Frontal cortex (tissue), 4 donors: ENCODE measurements around the gene SMYD3. TPM values are rescaled to one million over a fixed set of nuclear protein-coding genes. Genes with fewer than 3 reads are reported as not detected.

ENCODE experiments used
- DNase-seq, 2 donors: peaks; one replicate each; pipeline ENCODE4 v3.0.0; 2012; ENCODE audit warnings: low spot score in 2 of 2
- FAIRE-seq: peaks from 2 replicates; lab custom pipeline; 2012; peaks lifted over from hg19 to GRCh38; lab: Jason Lieb, UNC
- total RNA-seq: library from RNA; depleted of rRNA; stranded (reverse); fragments of >200 nt; gene quantifications from one replicate; pipeline ENCODE4 v1.2.3, GENCODE V29; 2014
- donor health status: control.
- donor health status: control.
- donor health status: control.

SMYD3 gene
- total RNA-seq, 1 donor from 2014 or later = 32.2 TPM

DNA sequence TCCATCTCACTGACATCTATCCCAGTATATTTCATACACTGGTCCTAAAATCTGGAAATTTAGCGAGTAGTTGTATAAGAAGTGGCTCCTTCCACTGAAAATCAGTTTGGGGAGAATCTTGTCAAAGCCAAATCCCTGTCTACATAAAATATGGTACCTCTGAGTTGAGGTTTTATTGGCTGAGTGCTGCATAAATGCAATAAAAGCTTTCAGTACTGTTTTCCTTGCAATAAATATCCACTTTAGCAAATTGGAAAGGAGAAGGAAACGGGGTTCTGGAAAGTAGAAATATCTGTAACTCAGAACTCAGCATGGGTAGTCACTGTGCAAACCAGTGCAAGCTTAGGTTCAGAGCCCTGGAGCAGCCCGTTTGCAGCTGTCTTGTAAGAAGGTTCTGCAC, 580.2 kb downstream of the SMYD3 start:
- no peak for DNase-seq
- FAIRE-seq = no peak

DNA sequence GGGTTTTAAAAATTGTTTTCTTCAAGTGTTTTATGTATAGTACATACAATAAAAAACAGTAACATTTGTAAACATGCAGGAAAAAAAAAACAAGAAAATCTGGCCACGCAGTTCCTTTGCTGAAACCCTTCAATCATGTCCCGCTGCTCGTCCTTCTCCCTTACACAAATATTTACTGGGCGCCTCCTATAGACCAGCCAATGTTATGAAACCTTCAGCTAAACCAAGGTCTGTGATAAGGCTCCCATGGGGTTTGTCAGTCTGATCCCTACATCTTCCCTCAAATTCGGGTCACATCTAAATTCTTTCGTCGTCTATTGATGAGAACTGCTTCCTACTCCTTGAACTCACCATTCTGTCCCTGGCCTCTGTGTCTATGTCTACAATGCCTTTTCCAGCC, 583.9 kb downstream of the SMYD3 start:
- DNase-seq (no peak), FAIRE-seq (no peak)

DNA sequence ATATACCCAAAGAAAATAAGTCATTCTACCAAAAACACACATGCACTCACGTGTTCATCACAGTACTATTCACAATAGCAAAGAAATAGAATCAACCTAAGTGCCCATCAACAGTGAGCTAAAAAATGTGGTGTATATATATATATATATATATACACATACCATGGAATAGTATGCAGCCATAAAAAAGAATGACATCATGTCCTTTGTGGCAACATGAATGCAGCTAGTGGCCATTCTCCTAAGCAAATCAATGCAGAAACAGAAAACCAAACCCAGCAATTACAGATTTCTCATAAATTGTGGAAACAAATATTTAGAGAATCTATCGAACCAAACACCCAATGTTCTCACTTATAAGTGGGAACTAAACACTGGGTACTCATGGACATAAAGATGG, 585.7 kb downstream of the SMYD3 start:
- no peak for FAIRE-seq
- DNase-seq = no peak

DNA sequence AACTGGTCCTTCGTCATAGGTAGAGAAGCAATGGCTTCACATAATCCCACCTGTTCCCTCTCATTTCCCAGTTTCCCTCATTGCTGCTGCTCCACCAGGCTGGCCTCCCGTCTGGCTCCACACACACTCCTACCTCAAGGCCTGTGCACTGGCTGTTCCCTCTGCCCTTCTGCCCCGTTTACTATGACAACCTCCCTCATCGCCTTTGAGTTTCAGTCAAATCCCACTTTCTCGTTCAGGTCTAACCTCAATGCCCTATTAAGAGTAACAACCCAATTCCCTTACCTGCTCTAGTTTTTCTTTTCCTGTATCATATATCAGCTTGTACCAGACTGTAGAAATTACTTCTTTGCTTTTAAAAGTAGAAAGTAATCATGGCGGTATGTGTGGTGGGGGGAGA, 589.7 kb downstream of the SMYD3 start:
- no peak for DNase-seq

DNA sequence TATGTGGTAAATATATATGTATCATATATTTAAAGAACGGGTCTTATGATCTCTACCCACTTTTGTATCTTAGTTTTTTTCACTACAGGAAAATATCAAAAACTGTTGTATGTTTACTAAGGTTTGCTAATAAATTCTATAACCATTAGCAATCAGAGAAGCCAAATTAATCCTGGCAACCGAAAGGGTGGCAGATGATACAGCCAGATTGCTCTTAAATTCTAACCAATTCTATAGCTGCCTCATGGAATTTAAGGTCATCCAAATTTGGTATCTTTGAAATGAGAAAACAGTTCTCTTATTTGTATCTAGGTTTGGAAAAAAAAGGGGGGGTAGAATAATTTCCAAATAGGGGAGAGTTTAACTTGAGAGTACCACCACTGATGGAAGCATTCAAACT, 591.2 kb downstream of the SMYD3 start:
- FAIRE-seq (no peak), DNase-seq (no peak)

More for the DNA sequence above, 589.7 kb downstream of the SMYD3 start:
- no peak for FAIRE-seq

DNA sequence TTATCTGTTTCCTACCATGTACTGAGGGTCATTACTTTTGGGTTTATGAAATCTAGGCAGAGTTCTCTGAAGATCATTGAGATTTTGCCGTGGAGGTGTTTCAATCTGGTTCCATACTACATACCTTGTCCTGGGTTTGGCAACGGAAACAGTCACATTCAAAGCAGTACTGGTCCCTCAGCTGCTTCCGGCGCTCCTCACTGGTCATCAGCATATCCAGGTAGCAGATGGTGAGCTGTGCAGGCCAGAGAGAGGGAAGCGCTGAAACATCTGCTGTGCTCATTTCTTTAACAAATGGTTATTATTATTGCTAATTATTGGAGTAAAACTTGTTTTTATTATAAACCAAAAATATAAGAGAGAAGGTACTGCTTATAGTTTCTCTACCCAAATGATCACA, 591.7 kb downstream of the SMYD3 start:
- FAIRE-seq (no peak), DNase-seq (no peak)

DNA sequence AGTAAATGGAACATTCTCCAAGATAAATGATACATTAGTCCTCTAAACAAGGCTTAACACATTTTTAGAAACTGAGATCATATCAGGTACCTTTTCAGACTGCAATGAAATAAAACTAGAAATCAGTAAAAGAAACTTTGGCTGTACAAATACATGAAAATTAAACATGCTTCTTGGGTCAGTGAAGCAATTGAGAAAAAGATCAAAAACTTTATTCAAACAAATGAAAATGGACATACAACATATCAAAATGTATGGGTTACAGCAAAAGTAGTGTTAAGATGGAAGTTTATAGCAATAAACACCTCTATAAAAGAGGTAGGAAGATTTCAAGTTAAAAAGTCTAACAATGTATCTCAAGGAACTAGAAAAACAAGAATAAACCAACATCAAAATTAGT, 598.5 kb downstream of the SMYD3 start:
- no peak for DNase-seq
- FAIRE-seq = no peak

DNA sequence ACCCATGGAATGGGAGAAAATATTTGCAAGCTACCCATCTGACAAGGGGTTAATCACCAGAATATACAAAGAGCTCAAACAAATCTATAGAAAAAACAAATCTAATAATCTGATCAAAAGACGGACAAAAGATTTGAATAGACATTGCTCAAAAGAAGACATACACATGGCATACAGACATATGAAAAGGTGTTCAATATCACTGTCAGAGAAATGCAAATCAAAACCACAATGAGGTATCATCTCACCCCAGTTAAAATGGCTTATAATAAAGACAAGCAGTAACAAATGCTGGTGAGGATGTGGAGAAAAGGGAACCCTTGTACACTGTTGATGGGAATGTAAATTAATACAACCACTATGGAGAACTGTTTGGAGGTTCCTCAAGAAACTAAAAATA, 600.9 kb downstream of the SMYD3 start:
- DNase-seq = no peak
- no peak for FAIRE-seq

DNA sequence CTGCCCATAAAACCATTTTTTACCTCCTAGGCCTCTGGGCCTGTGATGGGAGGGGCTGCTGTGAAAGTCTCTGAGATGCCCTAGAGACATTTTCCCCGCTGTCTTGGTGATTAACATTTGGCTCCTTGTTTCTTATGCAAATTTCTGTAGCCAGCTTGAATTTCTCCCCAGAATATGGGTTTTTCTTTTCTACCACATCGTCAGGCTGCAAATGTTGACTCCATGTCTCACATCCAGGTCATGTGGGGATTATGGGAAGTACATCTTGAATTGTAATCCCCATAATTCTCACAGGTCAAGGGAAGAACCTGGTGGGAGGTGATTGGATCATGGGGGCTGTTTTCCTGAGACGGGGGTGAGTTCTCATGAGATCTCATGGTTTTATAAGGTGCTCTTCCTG, 603.2 kb downstream of the SMYD3 start:
- no peak for DNase-seq
- no peak for FAIRE-seq

DNA sequence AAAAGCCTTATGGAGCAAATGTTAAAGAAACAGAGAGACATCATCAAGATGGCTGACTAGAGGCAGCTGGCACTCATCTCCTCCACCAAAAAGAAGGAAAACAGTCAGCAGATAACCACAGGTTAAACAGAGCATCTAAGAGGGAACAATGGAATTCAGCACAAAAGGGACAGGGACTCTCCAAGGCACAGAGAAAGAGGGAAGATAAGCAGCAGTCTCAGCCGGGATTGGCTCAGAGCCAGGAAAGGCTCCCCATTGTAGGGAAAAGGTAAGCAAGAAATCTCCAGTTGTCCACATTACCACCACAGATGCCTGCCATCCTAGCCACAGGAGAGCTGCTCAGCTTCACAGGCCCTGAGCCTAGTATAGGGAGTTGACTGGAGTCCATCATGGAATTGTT, 605.5 kb downstream of the SMYD3 start:
- DNase-seq = no peak
- no peak for FAIRE-seq

DNA sequence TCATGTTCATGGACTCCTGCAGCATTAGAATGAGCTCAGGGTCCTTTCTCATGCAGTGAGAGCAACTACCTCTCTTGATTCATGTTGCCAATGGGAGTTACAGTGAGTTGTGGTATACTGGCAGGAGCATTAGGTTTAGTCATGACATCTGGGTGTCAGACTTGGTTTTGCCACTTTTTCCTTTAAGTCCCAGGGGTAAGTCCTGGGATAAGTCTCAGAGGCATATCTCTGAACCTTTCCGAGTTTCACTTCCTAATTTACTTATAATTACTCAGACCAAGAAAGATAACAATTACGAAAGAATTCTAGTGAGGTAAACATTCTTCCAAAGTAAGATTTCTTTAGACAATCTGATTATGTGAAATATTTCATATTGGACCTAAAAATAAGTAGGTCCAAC, 606.0 kb downstream of the SMYD3 start:
- DNase-seq (no peak), FAIRE-seq (no peak)

DNA sequence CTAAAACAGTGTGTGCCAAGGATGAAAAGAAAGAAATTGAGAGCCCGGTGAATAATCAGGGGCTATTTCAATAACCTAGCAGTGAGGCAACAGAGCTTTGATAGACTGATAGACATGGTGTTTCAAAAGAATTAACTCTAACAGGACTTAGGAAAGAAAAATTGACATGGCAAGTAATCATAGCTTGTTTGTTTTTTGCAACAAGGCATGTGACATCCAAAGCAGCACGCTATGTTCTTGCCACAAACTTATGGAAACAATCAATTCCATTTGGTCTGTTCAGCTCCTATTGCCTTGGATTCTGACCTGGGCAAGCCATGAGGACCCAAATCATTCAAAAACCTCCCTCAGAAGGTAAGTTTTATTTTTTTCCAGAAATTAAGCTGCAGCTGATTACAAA, 608.5 kb downstream of the SMYD3 start:
- no peak for DNase-seq
- no peak for FAIRE-seq

DNA sequence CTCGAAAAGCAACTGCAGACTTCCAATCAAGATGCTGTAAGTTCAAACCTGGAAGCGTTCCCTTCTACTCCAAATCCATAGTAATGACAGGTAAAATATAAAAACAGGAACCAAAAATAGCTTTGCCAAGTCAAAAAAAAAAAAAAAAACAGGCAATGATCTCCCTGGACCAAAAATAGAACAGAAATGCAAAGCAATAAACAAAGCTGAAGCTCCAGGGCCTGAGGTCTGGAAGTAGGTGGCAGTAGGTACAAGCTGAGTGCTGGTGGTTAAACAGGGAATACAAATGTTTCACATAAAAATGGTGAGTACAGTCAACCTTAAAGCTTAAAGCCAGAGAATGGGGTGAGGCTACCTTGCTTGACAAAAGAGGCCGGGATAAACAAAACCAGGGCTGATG, 610.8 kb downstream of the SMYD3 start:
- DNase-seq (no peak), FAIRE-seq (no peak)

DNA sequence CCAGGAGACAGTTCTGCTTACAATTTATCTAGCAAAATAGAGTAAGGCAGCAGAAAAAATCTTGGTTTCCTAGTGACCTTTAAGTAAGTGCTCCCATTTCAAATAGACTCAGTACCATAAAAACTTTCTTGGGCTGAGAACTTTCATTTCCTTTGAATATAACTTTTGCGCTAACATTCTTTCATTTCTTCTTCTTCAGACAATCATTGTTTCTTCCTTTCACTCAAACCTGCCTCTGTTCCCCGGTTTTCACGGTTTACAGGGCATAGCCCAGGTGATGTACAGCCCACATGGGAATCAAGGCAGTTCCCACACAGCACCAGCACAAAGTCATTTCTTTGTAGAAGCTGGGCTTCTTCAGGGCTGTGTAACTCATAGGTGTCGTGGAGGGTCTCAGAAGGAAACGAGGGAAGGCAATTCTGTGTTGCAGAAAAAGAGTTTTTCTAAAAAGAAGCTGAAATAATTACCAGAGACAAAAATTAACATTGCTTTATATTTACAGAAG, 611.6 kb downstream of the SMYD3 start:
- DNase-seq (no peak), FAIRE-seq (no peak)

DNA sequence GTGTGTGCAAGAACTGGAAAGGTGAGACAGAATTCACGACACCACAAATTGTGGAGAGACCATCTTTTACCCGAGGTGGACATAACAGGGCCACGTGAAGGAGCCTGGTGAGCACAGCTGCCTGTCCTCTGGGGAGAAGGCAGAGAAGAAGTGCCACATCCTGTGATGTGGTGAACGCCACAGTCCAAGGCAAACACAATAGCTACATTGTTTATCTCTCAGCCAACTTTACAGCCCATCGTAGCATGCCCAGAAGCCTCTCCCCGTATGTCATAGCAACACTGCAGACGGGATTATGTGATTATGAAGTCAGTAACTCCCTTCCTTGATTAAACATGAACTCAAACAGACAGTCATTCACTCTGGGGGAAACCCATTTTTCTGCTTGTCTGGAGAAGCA, 612.2 kb downstream of the SMYD3 start:
- no peak for FAIRE-seq

DNA sequence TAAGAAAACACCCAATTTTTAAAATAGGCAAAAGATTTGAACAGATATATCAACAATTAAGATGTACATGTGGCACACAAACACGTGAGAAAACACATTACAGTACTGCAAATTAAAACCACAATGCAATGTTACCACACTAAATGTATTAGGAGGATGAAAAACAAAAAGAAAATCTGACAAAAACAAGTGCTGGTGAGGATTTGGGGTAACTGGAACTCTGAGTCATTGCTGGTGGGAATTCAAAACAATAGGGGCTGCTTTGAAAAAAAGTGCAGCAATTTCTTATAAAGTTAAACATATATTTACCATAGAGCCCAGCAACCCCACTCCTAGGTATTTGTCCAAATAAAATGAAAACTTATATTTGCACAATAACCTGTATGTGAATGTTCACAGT, 614.1 kb downstream of the SMYD3 start:
- DNase-seq = no peak
- FAIRE-seq = no peak

More for the DNA sequence above, 612.2 kb downstream of the SMYD3 start:
- no peak for DNase-seq

DNA sequence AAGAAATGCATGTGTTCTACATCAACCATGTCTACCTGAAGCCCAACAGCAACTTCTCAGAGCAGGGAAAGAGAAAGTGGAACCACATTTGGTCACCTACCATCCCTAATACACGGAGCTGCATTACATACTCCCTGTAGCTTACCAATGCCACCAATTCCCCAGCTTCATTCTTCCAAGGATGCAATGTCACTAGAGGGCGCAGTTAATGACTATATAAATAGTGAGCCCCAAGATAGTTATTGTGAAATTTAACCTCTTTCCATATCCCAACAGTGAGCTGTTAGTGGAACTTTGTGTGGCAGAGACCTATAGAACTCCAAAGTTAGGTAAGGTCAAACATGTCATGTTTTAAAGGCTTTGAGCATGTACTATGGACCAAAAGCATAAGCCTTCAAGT, 618.3 kb downstream of the SMYD3 start:
- FAIRE-seq (no peak), DNase-seq (no peak)

DNA sequence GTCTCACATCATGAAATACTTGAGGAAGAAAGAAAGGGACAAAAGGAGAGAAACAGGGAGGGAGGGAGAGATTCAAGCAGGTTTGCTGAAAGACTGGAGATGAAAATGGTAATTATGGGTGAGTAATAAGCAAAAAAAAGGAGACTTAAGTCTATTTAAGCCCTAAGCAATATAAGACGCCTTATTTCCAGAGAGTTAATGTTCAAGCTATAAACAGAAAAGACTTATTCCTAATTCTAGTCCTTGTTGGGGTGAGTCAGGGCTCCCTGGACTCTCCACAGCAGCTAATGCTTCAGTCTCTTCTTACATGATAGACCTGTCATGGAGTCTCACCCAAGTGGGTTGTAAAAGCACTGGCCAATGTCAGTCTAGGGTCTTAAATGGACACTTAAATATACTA, 619.2 kb downstream of the SMYD3 start:
- DNase-seq (no peak), FAIRE-seq (no peak)

DNA sequence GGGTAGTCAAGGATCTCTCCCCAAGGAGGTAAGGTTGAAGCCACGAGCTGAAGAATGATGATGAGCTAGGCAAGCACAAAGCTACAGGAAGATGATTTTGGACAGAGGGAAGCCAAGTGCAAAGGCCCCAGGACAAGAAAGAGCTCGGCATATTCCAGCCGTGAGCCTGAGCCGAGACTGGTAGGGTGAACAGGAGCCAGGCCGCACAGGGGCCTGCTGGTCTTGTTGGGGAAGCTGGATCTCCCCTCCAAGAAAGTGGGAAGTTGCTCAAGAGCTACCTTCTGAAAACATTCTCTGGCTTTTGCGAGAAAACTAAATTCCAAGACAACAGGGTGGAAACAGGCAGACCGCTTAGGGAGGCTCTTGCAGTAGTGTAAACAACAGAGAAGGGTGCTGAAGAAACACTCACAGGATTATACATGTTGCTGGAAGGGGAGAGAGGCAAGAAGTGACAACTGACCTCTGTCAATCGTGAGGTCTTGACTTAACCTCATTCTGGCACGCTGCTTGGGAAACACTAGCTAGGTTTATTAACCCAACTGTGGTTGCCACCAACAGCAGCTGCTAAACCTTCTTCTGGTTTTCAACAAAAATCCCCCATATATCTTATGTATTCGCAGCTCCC, 625.2 kb downstream of the SMYD3 start:
- no peak for DNase-seq
- no peak for FAIRE-seq

DNA sequence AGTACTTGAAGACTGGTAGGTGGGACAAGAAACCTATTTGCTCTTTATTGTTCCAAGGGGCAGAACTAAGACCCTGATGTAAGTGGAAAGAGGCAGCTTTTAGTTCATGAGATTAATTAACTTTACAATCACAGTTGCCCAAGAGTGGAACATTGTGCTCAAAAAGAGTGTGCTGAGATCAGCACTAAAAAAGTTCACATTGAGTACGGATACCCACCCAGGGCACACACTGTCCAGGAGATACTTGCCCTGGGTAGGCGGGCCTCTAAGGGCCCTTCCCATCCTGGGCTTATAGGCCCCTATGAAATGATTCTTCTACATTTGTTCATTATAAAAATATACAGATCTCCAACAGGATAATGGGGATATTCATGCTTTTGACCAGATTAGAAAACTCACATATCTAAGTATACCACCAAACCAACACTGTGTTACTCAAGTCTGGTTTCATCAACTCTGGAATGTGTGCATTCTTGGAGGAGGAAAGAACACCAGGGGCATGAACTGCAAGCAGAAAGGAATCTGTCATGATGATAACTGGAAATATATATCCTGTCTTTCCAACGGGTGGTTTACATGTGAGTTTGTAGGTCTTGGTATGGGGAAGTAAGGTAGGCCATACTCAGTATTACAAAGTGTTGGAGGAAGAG, 626.2 kb downstream of the SMYD3 start:
- no peak for DNase-seq
- no peak for FAIRE-seq

DNA sequence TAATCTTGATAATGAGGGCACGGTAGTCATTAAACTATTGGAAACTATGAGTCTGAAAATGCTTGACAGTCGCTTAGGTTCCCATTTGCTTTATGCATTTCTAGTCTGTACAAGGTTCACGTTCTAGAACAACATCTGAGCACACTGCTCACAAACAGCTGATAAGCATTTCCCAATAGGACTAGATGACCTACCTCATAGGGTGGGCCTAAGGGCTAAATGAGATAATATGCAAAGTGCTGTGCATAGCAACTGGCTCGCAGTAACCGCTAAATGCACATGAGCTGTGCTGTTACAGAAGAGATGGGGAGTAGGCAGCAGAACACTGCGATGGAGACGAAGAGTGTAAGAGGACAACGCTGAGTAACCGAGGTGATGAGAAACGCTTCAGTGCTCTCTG, 628.0 kb downstream of the SMYD3 start:
- no peak for FAIRE-seq
- no peak for DNase-seq

DNA sequence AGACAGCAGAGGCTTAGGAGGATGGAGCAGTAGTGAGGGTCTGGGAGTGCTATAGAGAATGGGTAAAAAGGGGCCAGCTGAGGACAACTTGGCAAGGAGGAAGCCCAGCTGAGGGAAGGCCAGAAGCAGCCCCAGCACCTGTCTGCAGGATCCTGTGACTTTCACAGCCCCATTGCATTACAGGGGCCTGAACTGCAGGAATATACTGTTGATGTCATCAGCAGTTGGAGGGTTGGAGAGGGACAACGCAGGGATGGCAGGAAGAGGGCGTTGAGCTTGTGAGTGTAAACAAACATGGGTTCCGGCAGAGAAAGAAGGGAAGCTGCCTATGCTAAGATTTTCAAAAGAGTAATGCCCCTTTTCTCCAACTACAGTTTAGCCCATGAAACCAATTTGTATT, 628.5 kb downstream of the SMYD3 start:
- DNase-seq (no peak), FAIRE-seq (no peak)
